GM18526 (cell line): ENCODE data around the gene FMNL2.

Source experiments
- POLR2A ChIP-seq: IDR thresholded peaks from 3 replicates; pipeline ENCODE4 v1.6.1; 2011; ENCODE audit not compliant: insufficient read length; ENCODE audit errors: extremely low read depth

Gene FMNL2

GRCh38 chr2:152534460-152535135 lies 199.6 kb downstream of the FMNL2 start:
- TF ChIP-seq POLR2A, result no peak

- TF ChIP-seq POLR2A, result no peak
Measured at GRCh38 chr2:152537081-152537651, 202.2 kb downstream of the FMNL2 start.

- no peak for TF ChIP-seq POLR2A
Measured at GRCh38 chr2:152539424-152539823, 204.4 kb downstream of the FMNL2 start.

GRCh38 chr2:152541712-152542111 lies 206.7 kb downstream of the FMNL2 start:
- TF ChIP-seq POLR2A, result no peak

GRCh38 chr2:152542337-152542994 lies 207.5 kb downstream of the FMNL2 start:
- TF ChIP-seq POLR2A, result no peak

- TF ChIP-seq POLR2A, result no peak
Measured at GRCh38 chr2:152542995-152543481, 208.1 kb downstream of the FMNL2 start.

GRCh38 chr2:152543717-152544116 lies 208.7 kb downstream of the FMNL2 start:
- TF ChIP-seq POLR2A, result no peak

- no peak for TF ChIP-seq POLR2A
Measured at GRCh38 chr2:152544638-152545037, 209.7 kb downstream of the FMNL2 start.

- TF ChIP-seq POLR2A, result no peak
Measured at GRCh38 chr2:152546230-152546837, 211.4 kb downstream of the FMNL2 start.

- TF ChIP-seq POLR2A, result no peak
Measured at GRCh38 chr2:152548111-152548875, 213.3 kb downstream of the FMNL2 start.

GRCh38 chr2:152548996-152549395 lies 214.0 kb downstream of the FMNL2 start:
- no peak for TF ChIP-seq POLR2A

- no peak for TF ChIP-seq POLR2A
Measured at GRCh38 chr2:152549423-152549822, 214.4 kb downstream of the FMNL2 start.

GRCh38 chr2:152550386-152550785 lies 215.4 kb downstream of the FMNL2 start:
- TF ChIP-seq POLR2A, result no peak

- no peak for TF ChIP-seq POLR2A
Measured at GRCh38 chr2:152552888-152553287, 217.9 kb downstream of the FMNL2 start.

GRCh38 chr2:152553518-152553917 lies 218.5 kb downstream of the FMNL2 start:
- TF ChIP-seq POLR2A, result no peak
